H1 (cell line): ENCODE results near the gene PARP16. TPM values are rescaled to one million over a fixed set of nuclear protein-coding genes. Genes with fewer than 3 reads are reported as not detected.

ENCODE experiments used
- CTCF ChIA-PET: fragments of 300-600 bp; sonication (Branson Sonifier 250); formaldehyde crosslinking; loops from one replicate; lab custom pipeline; 2021; ENCODE audit not compliant: partially characterized antibody; lab: Charles Lee
- POLR2A ChIA-PET: fragments of 300-600 bp; sonication (Branson Sonifier 250); formaldehyde crosslinking; loops from one replicate; lab custom pipeline; 2021; ENCODE audit warnings: inconsistent platforms; ENCODE audit not compliant: partially characterized antibody; lab: Charles Lee
- DNase-seq, 2 experiments: peaks; one replicate each; pipeline versions ENCODE4 v3.0.0 to v3.0.0-alpha.2; 2010 to 2022; ENCODE audit warnings: low spot score in 2 of 2, low read depth in 1 of 2, mixed read lengths in 1 of 2
- FAIRE-seq: peaks from 2 replicates; lab custom pipeline; 2011; peaks lifted over from hg19 to GRCh38; lab: Jason Lieb, UNC
- H2AFZ ChIP-seq: 2 replicates; pipeline ENCODE4 v1.8.1; 2012; ENCODE audit warnings: low read length, inconsistent platforms
- H2AK5ac ChIP-seq: 2 replicates; pipeline ENCODE4 v1.6.1; 2013; ENCODE audit warnings: low read depth, low read length
- H2BK120ac ChIP-seq: replicated peaks from 2 replicates; pipeline ENCODE3; 2013; ENCODE audit warnings: low read depth, low read length, inconsistent platforms
- H2BK12ac ChIP-seq: 2 replicates; pipeline ENCODE4 v1.6.1; 2013; ENCODE audit warnings: low read depth, low read length
- H2BK15ac ChIP-seq: 2 replicates; pipeline ENCODE4 v1.6.1; 2013; ENCODE audit warnings: low read length
- H2BK20ac ChIP-seq: 2 replicates; pipeline ENCODE4 v1.6.1; 2013; ENCODE audit warnings: low read length
- H2BK5ac ChIP-seq: 2 replicates; pipeline ENCODE4 v1.6.1; 2013; ENCODE audit warnings: low read depth, low read length
- H3K14ac ChIP-seq: 2 replicates; pipeline ENCODE4 v1.6.1; 2013; ENCODE audit warnings: inconsistent platforms; ENCODE audit not compliant: insufficient read length
- H3K18ac ChIP-seq: 2 replicates; pipeline ENCODE4 v1.6.1; 2013; ENCODE audit warnings: low read length; ENCODE audit errors: extremely low read depth
- H3K23ac ChIP-seq: 2 replicates; pipeline ENCODE4 v1.6.1; 2013; ENCODE audit warnings: inconsistent platforms; ENCODE audit not compliant: insufficient read length
- H3K23me2 ChIP-seq: 2 replicates; pipeline ENCODE4 v1.6.1; 2013; ENCODE audit warnings: low read depth, low read length
- H3K27ac ChIP-seq: 2 replicates; pipeline ENCODE4 v1.6.1; 2011; ENCODE audit warnings: low read depth, low read length, inconsistent platforms
- H3K27me3 ChIP-seq, 4 experiments: replicated peaks in 1 of 4; 1 replicate in 1 of 4; 2 replicates in 3 of 4; pipeline versions ENCODE4 v1.6.1 to v1.8.1; 2011 to 2013; ENCODE audit warnings: low read length in 3 of 4, mild to moderate bottlenecking in 3 of 4, inconsistent platforms in 2 of 4, mixed read lengths in 2 of 4, moderate library complexity in 1 of 4; ENCODE audit not compliant: control insufficient read depth in 3 of 4, insufficient read depth in 3 of 4; ENCODE audit errors: extremely low read depth in 1 of 4
- H3K36me3 ChIP-seq, 4 experiments: 2 replicates each; pipeline versions ENCODE4 v1.6.1 to v1.8.1; 2011 to 2013; ENCODE audit warnings: mild to moderate bottlenecking in 4 of 4, low read length in 3 of 4, moderate library complexity in 2 of 4, control low read depth in 1 of 4, inconsistent platforms in 1 of 4; ENCODE audit not compliant: insufficient read depth in 4 of 4, control insufficient read depth in 2 of 4
- H3K4ac ChIP-seq: replicated peaks from 2 replicates; pipeline ENCODE3; 2013; ENCODE audit warnings: low read length, low read depth, mixed read lengths, inconsistent platforms; ENCODE audit not compliant: insufficient read length
- H3K4me1 ChIP-seq, 4 experiments: replicated peaks in 1 of 4; 1 replicate in 1 of 4; 2 replicates in 3 of 4; pipeline versions ENCODE4 v1.6.1 to v1.8.1; 2011 to 2013; ENCODE audit warnings: low read length in 3 of 4, inconsistent platforms in 2 of 4, mixed read lengths in 1 of 4; ENCODE audit not compliant: insufficient read depth in 4 of 4, control insufficient read depth in 3 of 4
- H3K4me2 ChIP-seq, 2 experiments: 2 replicates each; pipeline versions ENCODE4 v1.6.1 to v1.8.1; 2011 to 2013; ENCODE audit warnings: low read depth in 2 of 2, low read length in 2 of 2, control low read depth in 1 of 2, inconsistent platforms in 1 of 2, mild to moderate bottlenecking in 1 of 2; ENCODE audit not compliant: insufficient read depth in 1 of 2
- H3K4me3 ChIP-seq, 4 experiments: fragments of 200-600, 300-600 bp in 1 of 4; sonication (generic), shearing (Covaris generic), sonication (Bioruptor Twin) in 1 of 4; 2 replicates each; pipeline versions ENCODE4 v1.5.1 to v1.8.1; 2011 to 2016; ENCODE audit warnings: low read length in 4 of 4, low read depth in 3 of 4, control low read depth in 2 of 4, inconsistent platforms in 2 of 4, mild to moderate bottlenecking in 2 of 4, mixed read lengths in 1 of 4, moderate library complexity in 1 of 4; ENCODE audit not compliant: insufficient read depth in 2 of 4; ENCODE audit errors: extremely low read depth in 1 of 4
- H3K56ac ChIP-seq: replicated peaks from 2 replicates; pipeline ENCODE3; 2013; ENCODE audit warnings: low read depth, mild to moderate bottlenecking, mixed read lengths, low read length, inconsistent platforms; ENCODE audit not compliant: insufficient read length
- H3K79me1 ChIP-seq: 2 replicates; pipeline ENCODE4 v1.6.1; 2013; ENCODE audit warnings: low read depth, low read length, control low read depth
- H3K79me2 ChIP-seq, 2 experiments: 2 replicates each; pipeline versions ENCODE4 v1.6.1 to v1.8.1; 2012 to 2013; ENCODE audit warnings: low read length in 2 of 2, mild to moderate bottlenecking in 2 of 2, inconsistent platforms in 1 of 2; ENCODE audit not compliant: insufficient read depth in 2 of 2, control insufficient read depth in 1 of 2
- H3K9ac ChIP-seq, 4 experiments: replicated peaks in 1 of 4; 1 replicate in 1 of 4; 2 replicates in 3 of 4; pipeline versions ENCODE4 v1.6.1 to v1.8.1; 2011 to 2013; ENCODE audit warnings: low read depth in 3 of 4, low read length in 3 of 4, control low read depth in 2 of 4, mild to moderate bottlenecking in 2 of 4, moderate library complexity in 2 of 4, inconsistent platforms in 1 of 4; ENCODE audit errors: extremely low read depth in 1 of 4
- H3K9me3 ChIP-seq, 2 experiments: 2 replicates each; pipeline versions ENCODE4 v1.6.1 to v1.8.1; 2012 to 2013; ENCODE audit warnings: mild to moderate bottlenecking in 2 of 2, moderate library complexity in 2 of 2, control low read depth in 1 of 2, inconsistent platforms in 1 of 2, low read depth in 1 of 2, low read length in 1 of 2, mixed read lengths in 1 of 2; ENCODE audit not compliant: insufficient read depth in 2 of 2
- H4K20me1 ChIP-seq, 2 experiments: replicated peaks in 1 of 2; 2 replicates each; pipeline versions ENCODE3 to v1.8.1; 2011 to 2013; ENCODE audit warnings: inconsistent platforms in 2 of 2, low read length in 2 of 2, mild to moderate bottlenecking in 1 of 2; ENCODE audit not compliant: insufficient read depth in 2 of 2, control insufficient read depth in 1 of 2
- H4K5ac ChIP-seq: 2 replicates; pipeline ENCODE4 v1.6.1; 2013; ENCODE audit warnings: low read length, low read depth, mixed read lengths, inconsistent platforms; ENCODE audit not compliant: insufficient read length
- H4K8ac ChIP-seq: 2 replicates; pipeline ENCODE4 v1.8.0; 2013; ENCODE audit warnings: mild to moderate bottlenecking, moderate library complexity, low read length, inconsistent platforms; ENCODE audit not compliant: insufficient read depth; ENCODE audit errors: extremely low read depth
- H4K91ac ChIP-seq: replicated peaks from 2 replicates; pipeline ENCODE3; 2013; ENCODE audit warnings: low read length, mixed read lengths, inconsistent platforms; ENCODE audit not compliant: insufficient read length
- WGBS, 2 experiments: shearing (Covaris generic) in 1 of 2; methylation state at CpG; one replicate each; pipeline versions ENCODE4 v1.1.6 to v1.1.7; 2013 to 2015; ENCODE audit warnings: low lambda C conversion rate in 2 of 2, mixed read lengths in 2 of 2, inconsistent platforms in 1 of 2, low coverage in 1 of 2, missing lambda C conversion rate in 1 of 2; ENCODE audit not compliant: insufficient replicate concordance in 2 of 2, insufficient coverage in 1 of 2, insufficient read length in 1 of 2; ENCODE audit errors: extremely low coverage in 1 of 2, missing lambda C conversion rate in 1 of 2; 5-methylcytosine and 5-hydroxymethylcytosine counted together
- polyA plus RNA-seq, 7 experiments: library from polyadenylated mRNA; depleted of rRNA in 3 of 7; stranded (reverse) in 5 of 7; unstranded in 2 of 7; fragments of >200 nt in 5 of 7; fragments of 200-250 nt in 2 of 7; gene quantifications; 1 replicate in 5 of 7; 2 replicates in 1 of 7; 4 replicates in 1 of 7; pipeline versions ENCODE4 v1.2.1 to v1.2.3, GENCODE V29; 2011 to 2013; ENCODE audit warnings: missing spikeins in 2 of 7, mixed read lengths in 2 of 7
- total RNA-seq: library from RNA; stranded (reverse); fragmentation: NEBNext Ultra II Directional; extraction: Animal tissue kit (Norgen Biotek cat#: 25700); gene quantifications from 2 replicates; pipeline ENCODE4 v1.2.1, GENCODE V29; 2021

The PARP16 gene
- total and polyA plus RNA-seq, 2 of the 8 experiments (the other 6 are each of a cell fraction or from before 2014, with no cell fraction given): 3.7 to 5.0 TPM

- Histone ChIP-seq H4K91ac (no peak overlapping the region), H3K23ac (peak overlapping the region; percentile 60), H3K4me2 (no peak overlapping the region), H2BK15ac (no peak overlapping the region), H3K56ac (no peak overlapping the region), H4K5ac (no peak overlapping the region), H2BK12ac (no peak overlapping the region; the same call in 1 of the 2 replicates), H3K79me2 (no peaks in the 10 kb centered on the region), H3K4ac (no peak overlapping the region), H3K27me3 (no peaks in the 10 kb centered on the region), H3K9me3 (no peaks in the 10 kb centered on the region), H2AK5ac (no peak overlapping the region), H2BK20ac (no peak overlapping the region), H3K4me1 (no peaks in the 10 kb centered on the region), H2BK5ac (no peak overlapping the region), H4K8ac (no peak overlapping the region), H3K27ac (no peak overlapping the region), H4K20me1 (no peaks in the 10 kb centered on the region), H3K4me3 (no peak overlapping the region), H3K14ac (no peak overlapping the region), H3K36me3 (no peaks in the 10 kb centered on the region), H3K18ac (no peak overlapping the region), H3K23me2 (no peaks in the 10 kb centered on the region), H3K9ac (no peak overlapping the region; a peak in 1 of 7 replicates), H3K79me1 (no peaks in the 10 kb centered on the region), H2BK120ac (no peak overlapping the region), H2AFZ (no peak overlapping the region)
- 81% methylated on average over 10 of the region's 10 CpGs; no CpG with 5 or more reads in 1 of the 2 experiments for WGBS, 2 experiments
- POLR2A ChIA-PET: interaction anchor here (0.6 to 1.4 kb wide), 3 partner anchors 80 to 204 kb away, joined by 3 read pairs; partner anchors contain the start of gene RNU5B-1
- DNase-seq (no peak), FAIRE-seq (no peak)
- CTCF ChIA-PET: interaction anchor here (0.6 to 4.1 kb wide), 3 partner anchors 17 to 54 kb away, joined by 4 to 20 read pairs (median 9); no protein-coding TSS in a partner anchor
These were observed 68.9 kb downstream of the PARP16 start for GRCh38 chr15:65217526-65218482.
